Astrocyte (in vitro differentiated cells and primary cell): ENCODE measurements around the gene ARID3B. TPM values are rescaled to one million over a fixed set of nuclear protein-coding genes. Genes with fewer than 3 reads are reported as not detected.

Experiments
- DNase-seq: peaks from one replicate; pipeline ENCODE4 v3.0.0-alpha.2; 2010; ENCODE audit warnings: low read depth
- FAIRE-seq: peaks from 2 replicates; lab custom pipeline; 2011; peaks lifted over from hg19 to GRCh38; lab: Jason Lieb, UNC
- H2AFZ ChIP-seq: 2 replicates; pipeline ENCODE4 v1.6.0; 2012; ENCODE audit warnings: low read depth, low read length, inconsistent platforms
- H3K27ac ChIP-seq: 2 replicates; pipeline ENCODE4 v1.5.1; 2011; ENCODE audit warnings: low read depth, low read length, inconsistent platforms
- H3K27me3 ChIP-seq: 2 replicates; pipeline ENCODE4 v1.6.0; 2011; ENCODE audit warnings: low read length, inconsistent platforms; ENCODE audit not compliant: insufficient read depth
- H3K36me3 ChIP-seq: 2 replicates; pipeline ENCODE4 v1.5.1; 2011; ENCODE audit warnings: low read length, inconsistent platforms; ENCODE audit not compliant: insufficient read depth
- H3K4me1 ChIP-seq: 2 replicates; pipeline ENCODE4 v1.5.1; 2011; ENCODE audit warnings: low read length, inconsistent platforms; ENCODE audit not compliant: insufficient read depth
- H3K4me2 ChIP-seq: 2 replicates; pipeline ENCODE4 v1.6.0; 2012; ENCODE audit warnings: low read length, inconsistent platforms
- H3K4me3 ChIP-seq: 2 replicates; pipeline ENCODE4 v1.5.1; 2011; ENCODE audit warnings: low read depth, mild to moderate bottlenecking, low read length, inconsistent platforms; ENCODE audit not compliant: insufficient read depth
- H3K79me2 ChIP-seq: 2 replicates; pipeline ENCODE4 v1.6.0; 2012; ENCODE audit warnings: mild to moderate bottlenecking, low read length, inconsistent platforms; ENCODE audit not compliant: insufficient read depth
- H3K9ac ChIP-seq: 2 replicates; pipeline ENCODE4 v1.6.0; 2012; ENCODE audit warnings: mild to moderate bottlenecking, low read length, inconsistent platforms
- H3K9me3 ChIP-seq: 2 replicates; pipeline ENCODE4 v1.5.1; 2012; ENCODE audit warnings: low read depth, mild to moderate bottlenecking, low read length, inconsistent platforms; ENCODE audit not compliant: insufficient read depth
- H4K20me1 ChIP-seq: 2 replicates; pipeline ENCODE4 v1.6.0; 2012; ENCODE audit warnings: low read length, inconsistent platforms; ENCODE audit not compliant: insufficient read depth
- H3K27ac Mint-ChIP-seq: one replicate; pipeline ENCODE4 v1.8.0; 2021; ENCODE audit warnings: mild to moderate bottlenecking, mixed read lengths; ENCODE audit not compliant: unreplicated experiment
- H3K27me3 Mint-ChIP-seq: one replicate; pipeline ENCODE4 v1.8.0; 2021; ENCODE audit warnings: low read depth, mixed read lengths; ENCODE audit not compliant: unreplicated experiment
- H3K36me3 Mint-ChIP-seq: one replicate; pipeline ENCODE4 v1.8.0; 2021; ENCODE audit warnings: low read depth, mixed read lengths; ENCODE audit not compliant: unreplicated experiment
- H3K4me1 Mint-ChIP-seq: one replicate; pipeline ENCODE4 v1.8.0; 2021; ENCODE audit warnings: low read depth, mixed read lengths; ENCODE audit not compliant: unreplicated experiment
- H3K4me3 Mint-ChIP-seq: one replicate; pipeline ENCODE4 v1.8.0; 2021; ENCODE audit warnings: mild to moderate bottlenecking, moderate library complexity, mixed read lengths; ENCODE audit not compliant: unreplicated experiment
- H3K9me3 Mint-ChIP-seq: one replicate; pipeline ENCODE4 v1.8.0; 2021; ENCODE audit warnings: mild to moderate bottlenecking, mixed read lengths; ENCODE audit not compliant: unreplicated experiment
- CTCF ChIP-seq: IDR thresholded peaks from 2 replicates; pipeline ENCODE4 v1.5.1; 2011; ENCODE audit warnings: low read depth, mild to moderate bottlenecking, inconsistent platforms, low read length, moderate library complexity; ENCODE audit not compliant: insufficient read depth
- EZH2 ChIP-seq: IDR thresholded peaks from 2 replicates; pipeline ENCODE4 v1.6.1; 2012; ENCODE audit warnings: mild to moderate bottlenecking, low read length, inconsistent platforms; ENCODE audit not compliant: insufficient read depth
- total RNA-seq: library from RNA; stranded (reverse); gene quantifications from 2 replicates; pipeline ENCODE4 v1.2.1, GENCODE V29; 2021

The ARID3B gene
- total RNA-seq, 1 donor from 2014 or later = 18.5 TPM

GRCh38 chr15:74585191-74585590, 44.2 kb downstream of the ARID3B start:
- peaks cover 20% of the 10 kb centered on the region for H3K36me3 Mint-ChIP-seq
- H4K20me1 ChIP-seq = no peaks in the 10 kb centered on the region
- H3K4me1 Mint-ChIP-seq = peaks cover 16% of the 10 kb centered on the region
- no peak overlapping the region for H2AFZ ChIP-seq
- H3K27me3 Mint-ChIP-seq = peaks cover 3% of the 10 kb centered on the region
- DNase-seq (no peak), FAIRE-seq (no peak)
- no peak overlapping the region for H3K4me3 ChIP-seq
- no peaks in the 10 kb centered on the region for H3K9me3 ChIP-seq
- H3K4me2 ChIP-seq = no peak overlapping the region
- H3K27ac Mint-ChIP-seq = no peak overlapping the region
- peaks cover 8% of the 10 kb centered on the region for H3K4me1 ChIP-seq
- no peak overlapping the region for H3K27ac ChIP-seq
- H3K27me3 ChIP-seq = no peaks in the 10 kb centered on the region
- no peaks in the 10 kb centered on the region for H3K36me3 ChIP-seq
- H3K9ac ChIP-seq = no peak overlapping the region
- H3K79me2 ChIP-seq = no peaks in the 10 kb centered on the region
- no peak overlapping the region for H3K4me3 Mint-ChIP-seq
- TF ChIP-seq CTCF = no peak
- no peak for TF ChIP-seq EZH2
- no peaks in the 10 kb centered on the region for H3K9me3 Mint-ChIP-seq

GRCh38 chr15:74585857-74586256, 44.8 kb downstream of the ARID3B start:
- H3K27ac Mint-ChIP-seq = no peak overlapping the region
- H3K36me3 ChIP-seq = no peaks in the 10 kb centered on the region
- H2AFZ ChIP-seq = no peak overlapping the region
- H3K27me3 Mint-ChIP-seq = peaks cover 3% of the 10 kb centered on the region
- no peak for FAIRE-seq
- H3K79me2 ChIP-seq = no peaks in the 10 kb centered on the region
- peaks cover 8% of the 10 kb centered on the region for H3K4me1 ChIP-seq
- DNase-seq = no peak
- no peak overlapping the region for H3K4me2 ChIP-seq
- H3K27ac ChIP-seq = no peak overlapping the region
- H3K36me3 Mint-ChIP-seq = peaks cover 22% of the 10 kb centered on the region
- H3K4me3 ChIP-seq = no peak overlapping the region
- no peaks in the 10 kb centered on the region for H3K27me3 ChIP-seq
- H3K4me3 Mint-ChIP-seq = no peak overlapping the region
- peaks cover 15% of the 10 kb centered on the region for H3K4me1 Mint-ChIP-seq
- no peak for TF ChIP-seq CTCF
- TF ChIP-seq EZH2 = no peak
- no peaks in the 10 kb centered on the region for H3K9me3 Mint-ChIP-seq
- no peaks in the 10 kb centered on the region for H4K20me1 ChIP-seq
- H3K9ac ChIP-seq = no peak overlapping the region
- no peaks in the 10 kb centered on the region for H3K9me3 ChIP-seq

GRCh38 chr15:74589826-74590225, 48.8 kb downstream of the ARID3B start:
- H3K27ac Mint-ChIP-seq = no peak overlapping the region
- Histone ChIP-seq H3K27me3 (no peaks in the 10 kb centered on the region), H3K4me3 (no peak overlapping the region), H3K27ac (no peak overlapping the region), H3K36me3 (peaks cover 7% of the 10 kb centered on the region), H2AFZ (no peak overlapping the region), H4K20me1 (no peaks in the 10 kb centered on the region), H3K9ac (no peak overlapping the region), H3K4me1 (peaks cover 8% of the 10 kb centered on the region), H3K4me2 (no peak overlapping the region), H3K9me3 (no peaks in the 10 kb centered on the region), H3K79me2 (no peaks in the 10 kb centered on the region)
- no peaks in the 10 kb centered on the region for H3K9me3 Mint-ChIP-seq
- peaks cover 30% of the 10 kb centered on the region for H3K36me3 Mint-ChIP-seq
- no peak for TF ChIP-seq CTCF
- no peak for TF ChIP-seq EZH2
- no peak overlapping the region for H3K4me3 Mint-ChIP-seq
- DNase-seq = no peak
- peaks cover 7% of the 10 kb centered on the region for H3K4me1 Mint-ChIP-seq
- H3K27me3 Mint-ChIP-seq = peaks cover 3% of the 10 kb centered on the region
- no peak for FAIRE-seq
